Measurements from ENCODE around the gene CPS1.

DNA sequence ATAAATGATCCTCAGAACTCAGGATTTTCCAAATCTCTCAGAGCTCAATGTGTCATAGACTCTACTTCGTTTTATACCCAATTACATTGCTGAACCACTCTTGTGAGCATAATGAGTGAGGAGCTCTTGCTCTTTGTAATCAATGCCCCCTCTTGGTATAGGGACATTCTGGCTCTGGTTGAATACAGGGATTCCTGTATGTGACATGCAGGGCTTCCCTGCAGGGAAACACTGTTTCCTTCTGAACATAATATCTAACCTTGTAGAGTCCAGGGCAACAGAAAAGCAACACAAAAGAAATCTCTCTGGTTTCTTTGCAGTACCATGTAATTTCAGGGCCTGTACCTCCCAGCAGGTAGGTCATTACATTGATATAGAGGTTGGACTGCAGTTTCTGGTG lies 101.5 kb downstream of the CPS1 start:
- TF ChIP-seq, protein P1, sequence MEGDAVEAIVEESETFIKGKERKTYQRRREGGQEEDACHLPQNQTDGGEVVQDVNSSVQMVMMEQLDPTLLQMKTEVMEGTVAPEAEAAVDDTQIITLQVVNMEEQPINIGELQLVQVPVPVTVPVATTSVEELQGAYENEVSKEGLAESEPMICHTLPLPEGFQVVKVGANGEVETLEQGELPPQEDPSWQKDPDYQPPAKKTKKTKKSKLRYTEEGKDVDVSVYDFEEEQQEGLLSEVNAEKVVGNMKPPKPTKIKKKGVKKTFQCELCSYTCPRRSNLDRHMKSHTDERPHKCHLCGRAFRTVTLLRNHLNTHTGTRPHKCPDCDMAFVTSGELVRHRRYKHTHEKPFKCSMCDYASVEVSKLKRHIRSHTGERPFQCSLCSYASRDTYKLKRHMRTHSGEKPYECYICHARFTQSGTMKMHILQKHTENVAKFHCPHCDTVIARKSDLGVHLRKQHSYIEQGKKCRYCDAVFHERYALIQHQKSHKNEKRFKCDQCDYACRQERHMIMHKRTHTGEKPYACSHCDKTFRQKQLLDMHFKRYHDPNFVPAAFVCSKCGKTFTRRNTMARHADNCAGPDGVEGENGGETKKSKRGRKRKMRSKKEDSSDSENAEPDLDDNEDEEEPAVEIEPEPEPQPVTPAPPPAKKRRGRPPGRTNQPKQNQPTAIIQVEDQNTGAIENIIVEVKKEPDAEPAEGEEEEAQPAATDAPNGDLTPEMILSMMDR (tag by site-specific recombination; IDR thresholded peaks at IDR 0.05), result no peak
- TF ChIP-seq ZNF664 (tag by site-specific recombination; IDR thresholded peaks at IDR 0.05), result no peak
- no peak for TF ChIP-seq ZNF174 (tag by site-specific recombination; IDR thresholded peaks at IDR 0.05)
- TF ChIP-seq, protein P2, sequence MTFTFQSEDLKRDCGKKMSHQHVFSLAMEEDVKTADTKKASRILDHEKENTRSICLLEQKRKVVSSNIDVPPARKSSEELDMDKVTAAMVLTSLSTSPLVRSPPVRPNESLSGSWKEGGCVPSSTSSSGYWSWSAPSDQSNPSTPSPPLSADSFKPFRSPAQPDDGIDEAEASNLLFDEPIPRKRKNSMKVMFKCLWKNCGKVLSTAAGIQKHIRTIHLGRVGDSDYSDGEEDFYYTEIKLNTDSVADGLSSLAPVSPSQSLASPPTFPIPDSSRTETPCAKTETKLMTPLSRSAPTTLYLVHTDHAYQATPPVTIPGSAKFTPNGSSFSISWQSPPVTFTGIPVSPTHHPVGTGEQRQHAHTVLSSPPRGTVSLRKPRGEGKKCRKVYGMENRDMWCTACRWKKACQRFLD (tag by site-specific recombination; IDR thresholded peaks at IDR 0.05), result no peak
- TF ChIP-seq ZFP37 (tag by site-specific recombination; IDR thresholded peaks at IDR 0.05), result no peak
- TF ChIP-seq ZNF768 (tag by site-specific recombination; IDR thresholded peaks at IDR 0.05), result no peak
- TF ChIP-seq, protein P3, sequence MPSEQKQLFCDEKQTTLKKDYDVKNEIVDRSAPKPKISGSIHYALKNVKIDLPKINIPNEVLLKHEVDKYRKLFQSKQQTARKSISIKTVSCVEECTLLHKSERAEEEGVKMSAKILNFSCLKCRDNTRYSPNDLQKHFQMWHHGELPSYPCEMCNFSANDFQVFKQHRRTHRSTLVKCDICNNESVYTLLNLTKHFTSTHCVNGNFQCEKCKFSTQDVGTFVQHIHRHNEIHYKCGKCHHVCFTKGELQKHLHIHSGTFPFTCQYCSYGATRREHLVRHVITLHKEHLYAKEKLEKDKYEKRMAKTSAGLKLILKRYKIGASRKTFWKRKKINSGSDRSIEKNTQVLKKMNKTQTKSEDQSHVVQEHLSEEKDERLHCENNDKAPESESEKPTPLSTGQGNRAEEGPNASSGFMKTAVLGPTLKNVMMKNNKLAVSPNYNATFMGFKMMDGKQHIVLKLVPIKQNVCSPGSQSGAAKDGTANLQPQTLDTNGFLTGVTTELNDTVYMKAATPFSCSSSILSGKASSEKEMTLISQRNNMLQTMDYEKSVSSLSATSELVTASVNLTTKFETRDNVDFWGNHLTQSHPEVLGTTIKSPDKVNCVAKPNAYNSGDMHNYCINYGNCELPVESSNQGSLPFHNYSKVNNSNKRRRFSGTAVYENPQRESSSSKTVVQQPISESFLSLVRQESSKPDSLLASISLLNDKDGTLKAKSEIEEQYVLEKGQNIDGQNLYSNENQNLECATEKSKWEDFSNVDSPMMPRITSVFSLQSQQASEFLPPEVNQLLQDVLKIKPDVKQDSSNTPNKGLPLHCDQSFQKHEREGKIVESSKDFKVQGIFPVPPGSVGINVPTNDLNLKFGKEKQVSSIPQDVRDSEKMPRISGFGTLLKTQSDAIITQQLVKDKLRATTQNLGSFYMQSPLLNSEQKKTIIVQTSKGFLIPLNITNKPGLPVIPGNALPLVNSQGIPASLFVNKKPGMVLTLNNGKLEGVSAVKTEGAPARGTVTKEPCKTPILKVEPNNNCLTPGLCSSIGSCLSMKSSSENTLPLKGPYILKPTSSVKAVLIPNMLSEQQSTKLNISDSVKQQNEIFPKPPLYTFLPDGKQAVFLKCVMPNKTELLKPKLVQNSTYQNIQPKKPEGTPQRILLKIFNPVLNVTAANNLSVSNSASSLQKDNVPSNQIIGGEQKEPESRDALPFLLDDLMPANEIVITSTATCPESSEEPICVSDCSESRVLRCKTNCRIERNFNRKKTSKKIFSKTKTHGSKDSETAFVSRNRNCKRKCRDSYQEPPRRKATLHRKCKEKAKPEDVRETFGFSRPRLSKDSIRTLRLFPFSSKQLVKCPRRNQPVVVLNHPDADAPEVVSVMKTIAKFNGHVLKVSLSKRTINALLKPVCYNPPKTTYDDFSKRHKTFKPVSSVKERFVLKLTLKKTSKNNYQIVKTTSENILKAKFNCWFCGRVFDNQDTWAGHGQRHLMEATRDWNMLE (tag by site-specific recombination; conservative IDR thresholded peaks at IDR 0.05; ENCODE audit: low read depth), result no peak
- TF ChIP-seq ZNF670 (tag by site-specific recombination; IDR thresholded peaks at IDR 0.05; ENCODE audit: low read depth), result no peak
- TF ChIP-seq, protein P4, sequence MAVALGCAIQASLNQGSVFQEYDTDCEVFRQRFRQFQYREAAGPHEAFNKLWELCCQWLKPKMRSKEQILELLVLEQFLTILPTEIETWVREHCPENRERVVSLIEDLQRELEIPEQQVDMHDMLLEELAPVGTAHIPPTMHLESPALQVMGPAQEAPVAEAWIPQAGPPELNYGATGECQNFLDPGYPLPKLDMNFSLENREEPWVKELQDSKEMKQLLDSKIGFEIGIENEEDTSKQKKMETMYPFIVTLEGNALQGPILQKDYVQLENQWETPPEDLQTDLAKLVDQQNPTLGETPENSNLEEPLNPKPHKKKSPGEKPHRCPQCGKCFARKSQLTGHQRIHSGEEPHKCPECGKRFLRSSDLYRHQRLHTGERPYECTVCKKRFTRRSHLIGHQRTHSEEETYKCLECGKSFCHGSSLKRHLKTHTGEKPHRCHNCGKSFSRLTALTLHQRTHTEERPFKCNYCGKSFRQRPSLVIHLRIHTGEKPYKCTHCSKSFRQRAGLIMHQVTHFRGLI (tag by site-specific recombination; IDR thresholded peaks at IDR 0.05), result no peak
- no peak for TF ChIP-seq ZNF140 (tag by site-specific recombination; IDR thresholded peaks at IDR 0.05)
